Measurements from ENCODE around the gene WWOX. TPM values are rescaled to one million over a fixed set of nuclear protein-coding genes. Genes with fewer than 3 reads are reported as not detected.

WWOX gene
- total and polyA plus RNA-seq, 2 donors (not counting 1 experiment from before 2014, with no cell fraction given): 10.5 to 42.3 TPM

GRCh38 chr16:78836802-78837491 is 737.5 kb downstream of the WWOX start:
- Mint-ChIP-seq H3K27ac (no peak overlapping the region), H3K27me3 (no peaks in the 10 kb centered on the region), H3K4me1 (no peaks in the 10 kb centered on the region), H3K4me3 (no peak overlapping the region), H3K9me3 (ENCODE audit: insufficient read depth) (no peaks in the 10 kb centered on the region)
- 100% methylated on average over 1 of the region's 8 CpGs for WGBS (ENCODE audit: insufficient coverage)
- Histone ChIP-seq H3K4me2 (replicated peaks; ENCODE audit: low read depth, low read length, poor library complexity, severe bottlenecking) (no peak overlapping the region), H3K79me2 (ENCODE audit: control insufficient read depth, insufficient read depth, low read length) (no peaks in the 10 kb centered on the region), H3K4me3 (ENCODE audit: control extremely low read depth in 1 of 5, extremely low read depth in 1 of 5, insufficient read depth in 1 of 5, low read depth in 2 of 5, low read length in 4 of 5) (no peak overlapping the region), H3K27ac (ENCODE audit: low read length in 2 of 2) (no peak overlapping the region), H3K27me3 (replicated peaks in 1 of 4; ENCODE audit: control extremely low read depth in 1 of 4, control insufficient read depth in 3 of 4, insufficient read depth in 4 of 4, low read length in 3 of 4) (no peaks in the 10 kb centered on the region), H3K9me3 (ENCODE audit: control extremely low read depth in 1 of 3, control insufficient read depth in 2 of 3, insufficient read depth in 1 of 3, low read length in 2 of 3) (no peaks in the 10 kb centered on the region), H3K36me3 (replicated peaks in 1 of 2; ENCODE audit: control extremely low read depth in 1 of 2, control insufficient read depth in 1 of 2, extremely low read depth in 1 of 2, insufficient read depth in 2 of 2, low read length in 1 of 2) (no peaks in the 10 kb centered on the region), H4K20me1 (ENCODE audit: control insufficient read depth, insufficient read depth, low read length, poor library complexity, severe bottlenecking) (peaks cover 5% of the 10 kb centered on the region), H3K4me1 (ENCODE audit: control insufficient read depth in 2 of 2, insufficient read depth in 2 of 2, low read length in 2 of 2) (no peaks in the 10 kb centered on the region), H3K9ac (ENCODE audit: low read length) (no peak overlapping the region), H2AFZ (ENCODE audit: insufficient read depth, low read depth, low read length, poor library complexity, severe bottlenecking) (no peak overlapping the region)
- DNase-seq: no peak
- intact Hi-C loops (cut with micrococcal nuclease): no loop called here
- POLR2A ChIA-PET: no interaction called here
- CTCF ChIA-PET: no interaction called here
- no peak for ATAC-seq (ENCODE audit: low read depth)
- TF ChIP-seq, protein P1, sequence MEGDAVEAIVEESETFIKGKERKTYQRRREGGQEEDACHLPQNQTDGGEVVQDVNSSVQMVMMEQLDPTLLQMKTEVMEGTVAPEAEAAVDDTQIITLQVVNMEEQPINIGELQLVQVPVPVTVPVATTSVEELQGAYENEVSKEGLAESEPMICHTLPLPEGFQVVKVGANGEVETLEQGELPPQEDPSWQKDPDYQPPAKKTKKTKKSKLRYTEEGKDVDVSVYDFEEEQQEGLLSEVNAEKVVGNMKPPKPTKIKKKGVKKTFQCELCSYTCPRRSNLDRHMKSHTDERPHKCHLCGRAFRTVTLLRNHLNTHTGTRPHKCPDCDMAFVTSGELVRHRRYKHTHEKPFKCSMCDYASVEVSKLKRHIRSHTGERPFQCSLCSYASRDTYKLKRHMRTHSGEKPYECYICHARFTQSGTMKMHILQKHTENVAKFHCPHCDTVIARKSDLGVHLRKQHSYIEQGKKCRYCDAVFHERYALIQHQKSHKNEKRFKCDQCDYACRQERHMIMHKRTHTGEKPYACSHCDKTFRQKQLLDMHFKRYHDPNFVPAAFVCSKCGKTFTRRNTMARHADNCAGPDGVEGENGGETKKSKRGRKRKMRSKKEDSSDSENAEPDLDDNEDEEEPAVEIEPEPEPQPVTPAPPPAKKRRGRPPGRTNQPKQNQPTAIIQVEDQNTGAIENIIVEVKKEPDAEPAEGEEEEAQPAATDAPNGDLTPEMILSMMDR (IDR thresholded peaks at IDR 0.05): no peak
- no peak for TF ChIP-seq EZH2 (IDR thresholded peaks at IDR 0.05; ENCODE audit: borderline replicate concordance, insufficient read depth, low read depth, low read length, poor library complexity, severe bottlenecking)

DNA sequence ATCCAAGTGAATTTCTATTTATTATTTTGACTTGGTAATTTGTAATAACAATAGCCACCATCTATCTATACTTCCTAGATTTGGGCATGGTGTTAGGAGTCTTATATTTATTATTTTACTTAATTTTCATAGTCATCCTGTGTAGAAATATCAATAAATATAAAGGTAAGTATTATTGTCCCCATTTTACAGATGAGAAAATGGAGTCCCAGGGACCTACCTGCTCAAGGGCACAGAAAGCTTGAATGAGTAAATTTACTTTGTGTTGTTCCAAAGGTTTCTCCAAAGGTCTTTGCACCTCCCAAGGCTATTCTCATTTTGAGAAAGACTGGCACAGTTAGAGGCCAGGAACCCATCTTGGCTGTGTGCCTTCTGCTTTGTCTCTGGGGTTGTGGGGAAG is 738.3 kb downstream of the WWOX start:
- intact Hi-C loops (cut with micrococcal nuclease): no loop called here
- ATAC-seq (ENCODE audit: low read depth): no peak
- Mint-ChIP-seq H3K9me3 (ENCODE audit: insufficient read depth) (no peaks in the 10 kb centered on the region), H3K4me3 (no peak overlapping the region), H3K27me3 (no peaks in the 10 kb centered on the region), H3K27ac (no peak overlapping the region), H3K4me1 (peaks cover 3% of the 10 kb centered on the region)
- Histone ChIP-seq H3K4me3 (ENCODE audit: control extremely low read depth in 1 of 5, extremely low read depth in 1 of 5, insufficient read depth in 1 of 5, low read depth in 2 of 5, low read length in 4 of 5) (no peak overlapping the region), H4K20me1 (ENCODE audit: control insufficient read depth, insufficient read depth, low read length, poor library complexity, severe bottlenecking) (peaks cover 4% of the 10 kb centered on the region), H3K9ac (ENCODE audit: low read length) (no peak overlapping the region), H3K27ac (ENCODE audit: low read length in 2 of 2) (no peak overlapping the region), H3K36me3 (replicated peaks in 1 of 2; ENCODE audit: control extremely low read depth in 1 of 2, control insufficient read depth in 1 of 2, extremely low read depth in 1 of 2, insufficient read depth in 2 of 2, low read length in 1 of 2) (no peaks in the 10 kb centered on the region), H2AFZ (ENCODE audit: insufficient read depth, low read depth, low read length, poor library complexity, severe bottlenecking) (no peak overlapping the region), H3K9me3 (ENCODE audit: control extremely low read depth in 1 of 3, control insufficient read depth in 2 of 3, insufficient read depth in 1 of 3, low read length in 2 of 3) (no peaks in the 10 kb centered on the region), H3K27me3 (replicated peaks in 1 of 4; ENCODE audit: control extremely low read depth in 1 of 4, control insufficient read depth in 3 of 4, insufficient read depth in 4 of 4, low read length in 3 of 4) (no peaks in the 10 kb centered on the region), H3K79me2 (ENCODE audit: control insufficient read depth, insufficient read depth, low read length) (no peaks in the 10 kb centered on the region), H3K4me1 (ENCODE audit: control insufficient read depth in 2 of 2, insufficient read depth in 2 of 2, low read length in 2 of 2) (no peaks in the 10 kb centered on the region), H3K4me2 (replicated peaks; ENCODE audit: low read depth, low read length, poor library complexity, severe bottlenecking) (no peak overlapping the region)
- TF ChIP-seq, protein P1 (IDR thresholded peaks at IDR 0.05): no peak
- TF ChIP-seq EZH2 (IDR thresholded peaks at IDR 0.05; ENCODE audit: borderline replicate concordance, insufficient read depth, low read depth, low read length, poor library complexity, severe bottlenecking): no peak
- ChIA-PET POLR2A (no interaction called here), CTCF (no interaction called here)
- no peak for DNase-seq
